Heart left ventricle (tissue), 16 donors: ENCODE results near the gene FOXF2. TPM values are rescaled to one million over a fixed set of nuclear protein-coding genes. Genes with fewer than 3 reads are reported as not detected.

Source experiments
- ATAC-seq, 4 donors: fragments of 200-7000 bp; cut with Tn5 transposase; one replicate each; pipeline ENCODE4 v1.9.1; 2020 to 2022; ENCODE audit warnings: moderate library complexity in 4 of 4, mild to moderate bottlenecking in 3 of 4, moderate number of reproducible peaks in 1 of 4
- DNase-seq, 5 donors: peaks; one replicate each; pipeline ENCODE4 v3.0.0-alpha.2; 2020
- H3K27ac ChIP-seq, 12 donors: fragments of 200-600 bp; sonication (generic) in 4 of 12; one replicate each; pipeline versions ENCODE4 v1.5.0 to v1.8.0; 2016 to 2022; ENCODE audit warnings: mild to moderate bottlenecking in 2 of 12
- H3K27me3 ChIP-seq, 9 donors: fragments of 200-600 bp; sonication (generic) in 2 of 9; one replicate each; pipeline versions ENCODE4 v1.5.1 to v1.8.0; 2016 to 2022; ENCODE audit warnings: mild to moderate bottlenecking in 3 of 9
- H3K36me3 ChIP-seq, 9 donors: fragments of 200-600 bp; sonication (generic) in 2 of 9; one replicate each; pipeline versions ENCODE4 v1.5.0 to v1.8.0; 2018 to 2022; ENCODE audit warnings: mild to moderate bottlenecking in 2 of 9
- H3K4me1 ChIP-seq, 12 donors: fragments of 200-600 bp; sonication (generic) in 4 of 12; one replicate each; pipeline versions ENCODE4 v1.5.0 to v1.8.0; 2016 to 2022; ENCODE audit warnings: mild to moderate bottlenecking in 3 of 12
- H3K4me3 ChIP-seq, 12 donors: fragments of 200-600 bp; sonication (generic) in 4 of 12; one replicate each; pipeline versions ENCODE4 v1.5.0 to v1.8.0; 2017 to 2022; ENCODE audit warnings: mild to moderate bottlenecking in 9 of 12, moderate library complexity in 4 of 12
- H3K9me3 ChIP-seq, 12 donors: fragments of 200-600 bp; sonication (generic) in 4 of 12; one replicate each; pipeline versions ENCODE4 v1.5.0 to v1.8.0; 2016 to 2022; ENCODE audit warnings: mild to moderate bottlenecking in 1 of 12
- POLR2A ChIP-seq, 2 donors: fragments of 450-650 bp; IDR thresholded peaks; one replicate each; pipeline ENCODE4 v1.6.1; 2017; ENCODE audit warnings: antibody characterized with exemption in 2 of 2, mild to moderate bottlenecking in 2 of 2, moderate library complexity in 2 of 2
- WGBS, 4 donors: extraction: QIAGEN DNeasy Blood & Tissue Kit in 2 of 4; methylation state at CpG; one replicate each; pipeline versions ENCODE4 v1.1.5 to v1.1.7; 2013 to 2018; 5-methylcytosine and 5-hydroxymethylcytosine counted together
- intact Hi-C, 10 donors: fragments of 100-400 bp; cut with DNase I; formaldehyde crosslinking; loops; one replicate each; pipeline versions ENCODE4 v1.11.1 to v1.14.2; 2022
- polyA plus RNA-seq, 2 donors: library from polyadenylated mRNA; stranded (reverse); fragments of 200-250 nt; gene quantifications; one replicate each; pipeline ENCODE4 v1.2.3, GENCODE V29; 2013
- total RNA-seq, 9 donors: library from RNA; depleted of rRNA in 2 of 9; stranded (reverse); fragments of >200 nt in 2 of 9; fragmentation: NEBNext Ultra II Directional in 3 of 9; extraction: Animal tissue kit (Norgen Biotek cat#: 25700) in 3 of 9; gene quantifications; one replicate each; pipeline versions ENCODE4 v1.1.0 to v1.2.4, GENCODE V29; 2016 to 2023
- TF ChIP-seq, protein P1 (sequence below), 12 donors: fragments of 200-600 bp; sonication (generic) in 4 of 12; IDR thresholded peaks; one replicate each; pipeline versions ENCODE4 v1.5.0 to v1.8.0; 2018 to 2022; ENCODE audit warnings: antibody characterized with exemption in 12 of 12, mild to moderate bottlenecking in 5 of 12
- donor health status: ischemic (EF 13 %, LVEDD 7.1; RV severe dilation, severe dysfunction).
- donor health status: healthy with polysubstance abuse.
- donor health status: DM: no; HTN: yes; CAD: no.
- donor health status: DM: no; HTN: no; CAD: no.
- donor health status: ischemic (EF 25% LVEDD 6.9; RV normal size, moderate dysfunction).
- donor health status: ischemic (EF 25% LVEDD 5.7; RV mildly dilated, moderate dysfunction).
- donor health status: healthy.
- donor health status: DM: yes; HTN: yes; CAD: no.
- donor health status: ischemic (EF 35%, LVEDD 5.7; RV mildly dilated, moderate dysfunction).
- donor health status: nonischemic (EF 11% LVEDD 7.7; RV severe dilation, severe dysfunction).
- donor health status: DM: yes; HTN: yes; CAD: no.
- donor health status: PGD.
- donor health status: ischemic (EF 29% LVEDD 5.4; RV normal size, mild dysfunction).
- donor health status: nonischemic (EF 23%, LVEDD 6.1; RV moderate dilation, normal function).

Gene FOXF2
- total and polyA plus RNA-seq, 11 donors, result 0.09 to 0.35 (median 0.16) TPM; not detected in 2

DNA sequence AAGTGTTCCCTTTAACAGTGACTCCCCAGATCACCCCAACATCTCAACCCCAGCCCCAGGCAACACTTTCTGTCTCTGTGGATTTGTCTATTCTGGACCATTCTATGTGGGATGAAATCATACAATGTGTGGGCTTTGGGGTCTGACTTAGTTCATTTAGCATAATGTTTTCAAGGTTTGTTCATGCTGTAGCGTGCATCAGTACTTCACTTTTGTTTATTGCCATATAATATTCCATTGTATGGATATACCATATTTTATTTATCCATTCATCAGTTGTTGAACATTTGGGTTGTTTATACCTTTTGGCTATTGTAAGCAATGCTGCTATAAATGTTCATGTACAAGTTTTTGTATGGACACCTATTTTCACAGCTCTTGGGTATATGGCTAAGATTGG, 31.0 kb downstream of the FOXF2 start:
- H3K4me3 ChIP-seq, result no peak overlapping the region
- peaks cover 0 to 33% (median 4%) of the 10 kb centered on the region in 9 donors for H3K27me3 ChIP-seq
- TF ChIP-seq, protein P1, sequence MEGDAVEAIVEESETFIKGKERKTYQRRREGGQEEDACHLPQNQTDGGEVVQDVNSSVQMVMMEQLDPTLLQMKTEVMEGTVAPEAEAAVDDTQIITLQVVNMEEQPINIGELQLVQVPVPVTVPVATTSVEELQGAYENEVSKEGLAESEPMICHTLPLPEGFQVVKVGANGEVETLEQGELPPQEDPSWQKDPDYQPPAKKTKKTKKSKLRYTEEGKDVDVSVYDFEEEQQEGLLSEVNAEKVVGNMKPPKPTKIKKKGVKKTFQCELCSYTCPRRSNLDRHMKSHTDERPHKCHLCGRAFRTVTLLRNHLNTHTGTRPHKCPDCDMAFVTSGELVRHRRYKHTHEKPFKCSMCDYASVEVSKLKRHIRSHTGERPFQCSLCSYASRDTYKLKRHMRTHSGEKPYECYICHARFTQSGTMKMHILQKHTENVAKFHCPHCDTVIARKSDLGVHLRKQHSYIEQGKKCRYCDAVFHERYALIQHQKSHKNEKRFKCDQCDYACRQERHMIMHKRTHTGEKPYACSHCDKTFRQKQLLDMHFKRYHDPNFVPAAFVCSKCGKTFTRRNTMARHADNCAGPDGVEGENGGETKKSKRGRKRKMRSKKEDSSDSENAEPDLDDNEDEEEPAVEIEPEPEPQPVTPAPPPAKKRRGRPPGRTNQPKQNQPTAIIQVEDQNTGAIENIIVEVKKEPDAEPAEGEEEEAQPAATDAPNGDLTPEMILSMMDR (IDR thresholded peaks at IDR 0.05), result no peak
- TF ChIP-seq POLR2A (IDR thresholded peaks at IDR 0.05), result no peak
- DNase-seq (no peak), ATAC-seq (no peak)
- H3K27ac ChIP-seq, result no peak overlapping the region
- intact Hi-C loops, result no loop called here
- no peaks in the 10 kb centered on the region for H3K36me3 ChIP-seq
- H3K4me1 ChIP-seq, result no peaks in the 10 kb centered on the region
- WGBS, 4 donors, result 72 to 88% (median 80%) methylated on average over 1 of the region's 1 CpG
- peaks cover 0 to 18% (median 9%) of the 10 kb centered on the region in 12 donors for H3K9me3 ChIP-seq

DNA sequence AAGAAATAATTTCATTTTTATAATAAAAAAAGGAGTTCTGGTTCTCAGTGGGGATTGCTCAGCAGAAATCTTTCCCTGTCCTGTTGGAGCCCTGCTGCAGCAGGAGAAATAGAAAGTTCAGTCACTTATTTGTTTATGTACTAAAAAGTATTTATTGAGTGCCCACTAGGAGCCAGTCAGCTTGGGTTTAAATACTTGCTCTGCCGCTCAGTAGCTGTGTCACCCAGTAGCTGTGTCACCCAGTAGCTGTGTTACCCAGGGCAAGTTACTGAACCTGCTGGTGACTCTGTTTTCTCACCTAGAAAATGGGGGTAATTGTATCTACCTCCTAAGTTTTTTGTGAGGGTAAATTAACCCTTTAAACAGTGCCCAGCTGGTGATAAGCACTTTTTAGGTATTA, 32.9 kb downstream of the FOXF2 start:
- DNase-seq (no peak), ATAC-seq (no peak)
- peaks cover 0 to 18% (median 9%) of the 10 kb centered on the region in 12 donors for H3K9me3 ChIP-seq
- no peaks in the 10 kb centered on the region for H3K4me1 ChIP-seq
- TF ChIP-seq, protein P1 (IDR thresholded peaks at IDR 0.05), result no peak
- TF ChIP-seq POLR2A (IDR thresholded peaks at IDR 0.05), result no peak
- intact Hi-C loops, result no loop called here
- no peaks in the 10 kb centered on the region for H3K36me3 ChIP-seq
- peaks cover 0 to 28% (median 0%) of the 10 kb centered on the region in 9 donors for H3K27me3 ChIP-seq
- H3K27ac ChIP-seq, result no peak overlapping the region
- no peak overlapping the region for H3K4me3 ChIP-seq
- WGBS, 4 donors, result 82 to 100% (median 88%) methylated on average over 1 of the region's 1 CpG

DNA sequence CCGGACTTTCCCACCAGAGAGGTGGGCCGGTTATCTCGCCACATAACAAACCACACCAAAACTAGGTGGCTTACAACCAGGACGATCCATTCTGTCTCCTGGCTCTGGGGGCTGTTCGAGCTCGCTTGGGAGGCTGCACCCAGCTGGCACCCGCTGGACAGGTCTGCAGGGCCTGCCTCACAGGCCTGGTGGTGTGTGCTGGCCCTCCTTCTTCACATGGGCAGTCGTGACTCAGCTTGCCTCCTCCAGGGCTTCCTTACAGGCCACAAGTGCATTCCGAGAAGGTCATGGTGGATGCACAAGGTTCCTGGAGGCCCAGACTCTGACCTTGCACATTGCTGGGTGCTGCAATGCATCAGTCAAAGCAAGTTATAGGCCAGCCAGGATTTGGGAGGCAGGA, 34.2 kb downstream of the FOXF2 start:
- intact Hi-C loops, result no loop called here
- no peaks in the 10 kb centered on the region for H3K36me3 ChIP-seq
- H3K27me3 ChIP-seq, result peaks cover 0 to 28% (median 0%) of the 10 kb centered on the region in 9 donors
- no peaks in the 10 kb centered on the region for H3K4me1 ChIP-seq
- no peak overlapping the region for H3K4me3 ChIP-seq
- no peak for ATAC-seq
- DNase-seq, result no peak
- WGBS, 4 donors, result 84 to 91% (median 88%) methylated on average over 5 to 9 of the region's 9 CpGs
- H3K27ac ChIP-seq, result no peak overlapping the region
- H3K9me3 ChIP-seq, result peaks cover 0 to 18% (median 9%) of the 10 kb centered on the region in 12 donors
- TF ChIP-seq, protein P1 (IDR thresholded peaks at IDR 0.05), result no peak
- no peak for TF ChIP-seq POLR2A (IDR thresholded peaks at IDR 0.05)

DNA sequence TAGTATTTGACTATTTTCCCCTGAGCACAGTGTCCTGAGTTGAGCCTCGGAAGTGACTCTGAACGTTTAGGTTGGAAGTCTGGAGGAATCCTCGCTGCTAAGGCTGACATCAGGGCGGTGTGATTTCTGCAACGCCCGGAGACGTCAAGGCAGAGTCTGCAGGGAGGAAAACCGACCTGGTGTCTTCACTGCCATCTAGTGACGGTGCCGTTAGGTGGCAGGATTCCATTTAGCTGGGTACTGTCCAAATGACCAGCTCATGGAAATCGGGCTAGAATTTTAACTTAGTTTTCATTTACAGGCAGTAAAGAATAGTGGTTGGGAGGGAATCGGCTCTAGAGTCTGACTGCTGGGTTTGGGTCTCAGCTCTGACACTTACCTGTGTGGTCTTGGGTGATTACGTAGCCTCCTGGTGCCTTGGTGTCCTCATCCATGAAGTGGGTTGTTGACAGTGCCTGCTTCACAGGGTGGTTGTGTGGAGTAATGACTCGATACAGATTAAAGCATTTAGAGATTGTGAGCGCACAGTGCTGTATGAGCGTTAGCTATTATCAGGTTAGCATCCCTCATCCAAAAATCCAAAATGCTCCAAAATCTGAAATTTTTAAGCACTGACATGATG, 35.0 kb downstream of the FOXF2 start:
- 22 to 25% (median 23%) methylated on average over 16 of the region's 16 CpGs for WGBS, 4 donors

More for the DNA sequence above, 35.0 kb downstream of the FOXF2 start:
- DNase-seq, result peak in 1 of 5 donors; percentile 37
- intact Hi-C loops, result no loop called here
- peaks cover 0 to 28% (median 0%) of the 10 kb centered on the region in 9 donors for H3K27me3 ChIP-seq
- no peaks in the 10 kb centered on the region for H3K4me1 ChIP-seq
- H3K9me3 ChIP-seq, result peaks cover 0 to 18% (median 9%) of the 10 kb centered on the region in 12 donors
- no peaks in the 10 kb centered on the region for H3K36me3 ChIP-seq
- ATAC-seq, result peak in 2 of 4 donors; percentile 55 to 61
- TF ChIP-seq, protein P1 (IDR thresholded peaks at IDR 0.05), result peak in 11 of 12 donors; percentile 14 to 53 (median 39)
- no peak for TF ChIP-seq POLR2A (IDR thresholded peaks at IDR 0.05)
- H3K27ac ChIP-seq, result no peak overlapping the region
- no peak overlapping the region for H3K4me3 ChIP-seq
